Limb (tissue), 2 donors: ENCODE data around the gene CABLES2.
"Not testable (repeated sequence)": the region's sequence is repeated elsewhere in the genome, so short reads cannot be mapped to it uniquely, and the experiment has no call there.

ENCODE experiments used
- DNase-seq, 2 donors: peaks; one replicate each; pipeline ENCODE4 v3.0.0-alpha.2; 2016; ENCODE audit errors: extremely low spot score in 2 of 2

Gene CABLES2

DNA sequence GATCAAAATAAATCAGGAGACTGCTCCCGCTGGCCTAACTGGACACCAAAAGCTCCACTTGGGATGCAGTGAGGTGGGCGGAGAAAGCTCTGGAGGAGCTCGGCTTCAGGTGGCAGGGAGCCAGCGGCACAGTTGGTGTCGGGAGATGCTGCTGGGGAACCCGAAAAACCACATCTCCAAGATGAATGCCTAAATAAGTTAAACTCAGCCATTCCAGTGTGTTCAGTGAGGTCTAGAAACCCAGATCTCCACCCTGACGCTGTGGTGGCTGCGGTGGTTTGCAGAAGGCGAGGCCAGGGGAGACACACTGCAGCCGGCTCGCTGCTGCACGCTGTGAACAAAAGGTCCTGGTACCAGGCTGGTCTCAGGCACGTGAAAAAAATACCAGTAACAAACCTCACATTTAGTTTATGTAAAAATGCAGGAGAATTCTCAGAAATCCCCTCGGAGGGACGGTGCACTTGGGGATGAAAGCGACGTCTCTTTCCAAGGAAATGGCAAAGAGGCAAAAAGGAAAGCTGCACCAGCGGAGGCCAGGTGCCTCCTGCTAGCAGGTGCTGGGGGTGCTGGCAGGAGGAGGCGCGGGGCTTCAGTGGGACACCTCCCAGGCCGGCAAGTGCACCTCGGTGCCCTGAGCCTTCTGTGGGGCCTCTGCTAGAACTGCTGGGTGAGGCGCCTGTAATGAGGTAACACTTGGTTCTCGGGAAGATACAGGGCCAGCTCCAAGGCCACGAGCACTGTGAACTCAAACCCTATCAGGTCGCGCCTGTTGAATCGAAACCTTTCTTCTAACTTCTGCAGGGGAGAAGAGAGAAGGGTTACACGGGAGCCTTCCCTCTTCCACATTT lies 16.5 kb downstream of the CABLES2 start:
- no peak for DNase-seq

DNA sequence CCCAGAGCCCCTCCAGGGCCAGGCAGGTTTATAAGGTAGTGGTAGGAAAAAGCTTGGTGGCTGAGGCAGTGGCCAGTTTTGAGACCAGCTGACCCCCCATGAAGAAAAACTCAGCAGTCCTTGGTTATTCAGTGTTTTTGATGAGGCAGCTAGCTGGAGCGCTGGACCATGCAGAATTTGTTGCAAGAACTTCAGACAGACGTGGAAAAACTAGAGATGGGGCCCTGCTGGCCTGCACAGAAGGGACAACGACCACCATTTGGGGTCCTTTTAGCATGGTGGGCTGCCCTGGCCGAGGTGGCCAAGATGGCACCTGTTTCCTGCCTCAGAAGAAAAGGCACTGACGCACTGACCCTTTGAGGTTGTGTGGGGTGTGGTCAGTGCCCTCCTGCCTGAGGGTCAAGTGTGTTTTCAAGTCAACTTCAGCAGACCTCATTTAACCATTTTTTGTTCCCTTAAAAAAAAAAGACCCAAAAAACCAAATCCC lies 17.4 kb downstream of the CABLES2 start:
- DNase-seq, result no peak

DNA sequence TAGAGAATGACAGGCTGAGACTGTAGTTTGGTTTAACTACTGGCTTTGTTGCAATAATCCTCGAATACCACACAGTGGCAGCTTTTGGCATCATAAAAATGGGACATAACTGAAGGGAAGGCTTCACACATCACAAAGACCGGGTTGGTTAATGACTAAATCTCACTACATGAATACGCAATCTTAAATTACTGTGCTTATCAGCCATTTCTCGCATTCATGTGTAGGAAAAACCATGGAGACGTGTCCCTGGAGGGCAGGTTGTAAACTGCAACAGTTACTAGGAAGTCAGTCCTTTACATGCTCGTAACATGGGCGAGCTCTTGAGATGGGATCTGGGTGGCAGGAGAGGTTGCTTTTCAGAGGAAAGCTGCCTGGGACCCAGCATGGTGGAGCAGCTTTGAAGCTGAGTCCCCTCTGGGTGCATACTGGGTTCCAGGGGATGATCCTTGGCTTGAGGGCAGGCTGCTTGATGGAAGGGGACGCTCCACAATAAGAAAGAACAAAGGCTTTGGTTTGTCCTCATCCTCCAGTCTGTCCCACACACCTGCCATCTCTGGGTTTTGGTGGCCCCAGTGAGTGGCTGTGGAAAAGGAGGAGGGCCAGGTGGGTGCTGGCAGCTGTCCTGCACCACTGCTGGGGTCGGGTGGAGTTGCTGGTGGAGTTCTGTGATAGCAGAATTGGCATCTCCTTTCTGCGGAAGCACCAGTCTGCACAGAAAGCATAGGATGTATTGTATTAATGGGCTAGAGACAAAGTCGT lies 18.1 kb downstream of the CABLES2 start:
- no peak for DNase-seq

DNA sequence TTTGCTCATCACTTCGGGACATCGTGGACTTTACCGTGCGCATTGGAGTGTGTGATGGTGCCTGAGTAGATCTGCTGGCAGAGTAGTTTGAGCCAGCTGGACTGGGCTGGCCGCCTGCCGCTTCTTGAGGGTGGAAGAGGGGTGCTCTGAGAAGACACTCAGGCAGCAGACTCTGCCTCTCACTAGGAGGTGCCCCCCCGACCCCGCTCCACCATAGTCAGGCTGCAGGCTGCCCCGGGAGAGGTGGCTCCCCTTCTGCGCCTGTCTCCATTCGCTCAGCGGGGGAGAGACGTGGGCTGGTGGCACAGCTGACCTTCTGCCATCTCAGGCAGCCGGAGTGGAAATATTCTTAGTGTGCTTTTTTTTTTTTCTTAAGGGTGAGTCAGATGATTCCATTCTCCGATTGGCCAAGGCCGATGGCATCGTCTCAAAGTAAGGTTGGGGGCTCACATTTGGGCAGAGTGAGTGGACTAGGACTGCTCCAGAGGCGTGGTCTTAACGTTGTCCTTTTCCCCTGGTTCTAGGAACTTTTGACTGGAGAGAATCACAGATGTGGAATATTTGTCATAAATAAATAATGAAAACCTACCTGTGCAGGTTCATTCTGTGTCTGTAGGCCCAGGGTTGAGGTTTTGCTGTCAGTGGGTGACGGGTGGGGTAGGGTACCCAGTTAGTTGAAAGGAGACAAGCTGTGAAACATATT lies 19.0 kb downstream of the CABLES2 start:
- no peak for DNase-seq

DNA sequence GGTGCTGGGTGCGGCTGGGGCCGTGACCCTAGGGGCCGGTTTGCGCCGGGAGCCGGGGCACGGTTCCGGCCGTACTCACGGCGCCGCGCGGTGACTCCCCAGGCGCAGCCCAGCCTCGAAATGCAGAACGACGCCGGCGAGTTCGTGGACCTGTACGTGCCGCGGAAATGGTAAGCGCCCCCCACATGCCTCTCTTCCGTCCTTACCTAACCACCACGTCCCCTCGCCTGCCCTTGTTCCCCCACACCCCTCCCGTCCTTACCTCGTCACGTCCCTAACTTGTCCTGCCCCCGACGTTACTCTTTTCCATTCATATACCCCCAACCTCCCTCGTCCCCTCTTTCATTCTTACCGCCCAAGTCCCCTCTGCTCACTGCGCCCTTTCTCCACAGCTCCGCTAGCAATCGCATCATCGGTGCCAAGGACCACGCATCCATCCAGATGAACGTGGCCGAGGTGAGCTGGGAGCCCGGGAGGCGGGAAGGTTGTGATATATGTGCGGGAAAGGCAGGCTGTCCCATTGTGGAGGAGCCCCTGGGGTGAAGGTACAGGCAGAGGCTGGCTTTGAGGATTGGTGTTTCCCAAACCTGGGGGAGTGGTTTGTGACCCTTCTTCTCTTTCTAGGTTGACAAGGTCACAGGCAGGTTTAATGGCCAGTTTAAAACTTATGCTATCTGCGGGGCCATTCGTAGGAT lies 19.7 kb downstream of the CABLES2 start:
- DNase-seq, result no peak

DNA sequence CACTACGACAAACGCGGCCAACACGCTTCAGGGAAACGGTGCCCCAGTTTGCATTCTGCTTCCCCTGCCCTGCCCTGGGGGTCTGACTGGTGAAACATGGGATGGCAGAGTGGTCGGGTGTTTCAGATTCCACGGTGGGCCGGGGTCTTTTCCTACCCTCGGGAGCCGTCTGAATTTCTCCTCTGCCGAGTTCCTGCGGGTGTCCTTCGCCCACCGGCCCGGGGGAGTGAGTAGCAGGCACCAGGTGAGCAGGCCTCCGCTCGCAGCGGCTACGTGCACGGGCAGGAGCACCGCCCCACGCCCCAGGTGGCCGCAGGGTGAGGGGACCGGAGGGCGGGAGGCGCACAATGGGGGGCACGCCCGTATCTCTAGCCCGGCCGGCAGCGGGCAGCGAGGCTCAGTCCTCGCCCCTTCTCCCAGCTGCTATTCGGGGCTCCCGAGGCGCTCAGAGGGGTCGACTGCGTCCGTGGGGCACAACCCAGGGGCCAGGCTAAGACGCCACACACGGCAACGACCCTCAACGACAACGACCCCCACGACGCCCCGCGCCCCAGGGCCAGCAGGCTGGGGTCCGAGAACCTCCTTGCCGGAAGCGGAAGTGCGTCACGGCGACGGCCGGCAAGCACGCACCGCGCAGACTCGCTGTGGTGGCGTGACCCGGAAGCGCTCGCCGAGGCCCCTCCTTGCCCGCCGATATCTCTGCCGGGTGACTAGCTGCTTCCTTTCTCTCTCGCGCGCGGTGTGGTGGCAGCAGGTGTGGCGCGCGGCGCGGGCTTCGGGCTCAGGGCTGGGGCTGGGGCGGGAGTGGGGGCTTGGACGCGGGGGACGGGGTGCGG lies 20.5 kb downstream of the CABLES2 start, which contains the start of gene RPS21:
Gene RPS21, plus strand, starts transcription at position 721 of the 836 bp plus-strand sequence. CDS start 236 bp downstream, outside the sequence.
- DNase-seq, result peak; percentile 93 to 95

DNA sequence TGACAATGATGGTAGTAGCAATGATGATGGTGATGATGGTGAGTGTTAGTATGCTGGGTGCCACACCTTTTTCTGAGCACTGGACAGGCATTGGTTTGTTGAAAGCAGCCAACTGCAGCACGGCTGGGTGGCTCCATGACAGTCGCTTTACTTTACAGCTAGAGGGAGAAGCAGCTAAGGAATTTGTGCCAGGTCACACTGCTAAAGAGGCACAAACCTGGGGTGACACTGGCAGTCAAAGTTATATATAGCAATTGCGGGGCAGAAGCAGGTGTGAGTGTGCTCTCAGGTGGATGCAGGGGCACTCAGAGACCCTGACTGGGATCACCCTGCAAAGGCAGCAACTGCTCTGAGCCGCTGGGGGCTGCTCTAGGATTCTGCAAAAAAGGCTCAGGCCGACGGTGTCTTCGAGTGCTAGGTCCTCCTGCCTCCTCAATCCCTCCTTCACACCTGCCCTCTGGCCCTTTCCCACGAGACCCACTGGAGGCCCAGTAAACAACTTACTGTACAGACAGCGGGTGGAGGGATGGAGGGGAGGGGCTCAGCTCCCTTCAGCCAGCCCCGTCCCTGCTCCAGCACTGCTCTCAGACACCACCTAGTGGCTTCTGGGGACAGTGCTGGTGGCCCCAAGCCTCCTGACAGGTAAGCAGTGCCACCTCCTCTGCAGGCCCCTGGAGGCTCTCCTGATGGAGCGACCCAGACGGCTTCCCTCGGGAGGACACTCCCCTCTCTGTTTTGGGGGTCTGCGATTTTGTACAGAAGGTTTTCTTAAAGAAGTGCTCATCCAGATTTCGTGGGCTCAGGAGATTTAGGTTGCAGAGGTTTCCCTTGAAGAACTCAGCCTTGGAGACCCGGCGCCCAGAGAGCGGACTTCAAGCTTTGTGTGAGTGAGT lies 24.5 kb downstream of the CABLES2 start:
- DNase-seq, result peak; percentile 70 to 83

DNA sequence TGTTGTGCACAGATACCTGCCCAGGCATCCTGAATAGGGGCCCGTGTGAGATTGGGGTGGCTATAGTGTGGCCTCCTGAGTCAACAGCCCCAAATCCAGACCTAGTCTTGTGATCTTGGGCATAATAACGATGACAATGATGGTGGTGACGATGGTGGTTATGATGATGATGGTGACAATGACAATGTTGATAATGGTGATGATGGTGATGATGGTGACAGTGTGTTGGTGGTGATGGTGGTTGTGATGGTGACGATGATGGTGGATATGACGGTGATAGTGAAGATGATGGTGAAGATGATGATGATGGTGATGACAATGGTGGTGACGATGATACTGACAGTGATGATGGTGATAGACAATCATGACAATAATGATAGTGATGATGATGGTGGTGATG lies 25.2 kb downstream of the CABLES2 start:
- no peak for DNase-seq

DNA sequence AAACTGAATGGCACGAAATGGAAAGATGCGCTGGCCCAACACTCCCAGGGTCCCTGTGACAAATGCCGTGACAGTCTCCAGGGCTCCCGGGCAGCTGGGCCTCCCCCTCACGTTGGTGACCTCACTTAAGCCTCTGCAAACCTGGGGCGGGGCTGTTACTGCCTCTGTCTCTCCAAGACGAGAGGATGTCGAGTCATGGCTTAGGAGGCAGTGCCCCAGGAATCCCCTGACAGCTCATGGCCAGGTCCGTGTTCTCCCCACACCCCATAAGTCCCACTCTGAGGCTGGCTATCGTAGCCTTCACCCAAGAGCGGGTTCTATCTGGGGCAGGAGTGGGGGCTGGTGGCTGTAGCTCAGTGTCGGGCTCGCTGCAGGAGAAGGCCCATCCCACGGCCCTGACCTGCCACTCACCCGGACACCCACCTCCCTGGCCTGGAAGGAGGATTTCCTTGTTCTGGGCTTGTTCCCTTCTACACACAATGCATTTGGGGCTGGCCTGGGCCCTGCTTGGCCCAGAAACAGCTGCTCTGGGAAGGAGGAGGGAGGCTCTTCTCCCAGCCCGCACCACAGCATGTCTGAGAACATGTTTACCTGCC lies 25.8 kb downstream of the CABLES2 start:
- DNase-seq, result no peak

DNA sequence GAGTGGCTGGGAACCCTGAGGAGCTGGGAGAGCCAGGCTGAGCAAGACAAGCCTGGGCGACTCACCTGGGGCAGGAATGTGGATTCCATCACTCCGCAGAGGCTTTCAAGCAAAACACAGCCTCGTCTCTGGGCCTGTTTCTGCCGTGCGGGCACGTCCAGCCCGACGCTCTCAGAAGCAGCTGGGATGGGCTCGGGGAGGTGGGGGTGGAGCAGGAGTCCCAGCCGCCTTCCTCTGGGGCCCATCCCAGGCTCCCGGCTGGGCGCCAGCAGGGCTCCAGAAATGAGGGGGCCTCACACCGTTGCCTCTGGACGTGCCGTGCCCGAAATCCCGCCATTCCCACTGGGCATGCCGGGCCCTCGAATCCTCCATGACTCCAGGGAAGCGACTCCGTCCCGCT lies 28.9 kb downstream of the CABLES2 start:
- DNase-seq, result no peak

DNA sequence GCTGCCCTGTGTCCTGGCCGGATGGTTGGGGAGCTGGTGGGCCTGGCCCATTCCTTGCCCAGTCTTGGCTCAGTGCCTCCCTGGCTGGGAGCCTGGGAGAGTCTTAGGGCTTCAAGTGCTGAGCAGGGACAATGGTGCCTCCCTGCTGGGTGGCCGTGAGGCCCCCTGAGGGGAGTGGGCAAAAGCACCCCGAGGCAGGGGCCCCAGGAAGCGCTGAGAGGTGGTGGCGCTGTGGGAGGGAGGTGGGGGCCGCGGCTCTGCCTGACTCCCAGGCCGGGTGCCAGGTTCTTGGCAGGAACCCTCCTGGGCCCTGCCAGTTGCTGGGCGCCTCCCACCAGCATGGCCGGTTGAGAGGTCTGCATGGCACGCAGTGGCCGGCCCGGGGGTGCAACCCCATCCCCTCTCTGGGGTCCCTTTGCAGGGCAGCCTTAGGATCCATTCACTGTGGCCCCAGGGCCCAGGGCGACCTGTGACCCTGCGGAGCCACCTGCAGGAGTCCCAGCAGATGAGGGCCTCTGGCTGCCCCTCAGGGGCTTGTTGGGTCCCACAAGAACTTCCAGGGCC lies 29.4 kb downstream of the CABLES2 start:
- DNase-seq, result no peak

DNA sequence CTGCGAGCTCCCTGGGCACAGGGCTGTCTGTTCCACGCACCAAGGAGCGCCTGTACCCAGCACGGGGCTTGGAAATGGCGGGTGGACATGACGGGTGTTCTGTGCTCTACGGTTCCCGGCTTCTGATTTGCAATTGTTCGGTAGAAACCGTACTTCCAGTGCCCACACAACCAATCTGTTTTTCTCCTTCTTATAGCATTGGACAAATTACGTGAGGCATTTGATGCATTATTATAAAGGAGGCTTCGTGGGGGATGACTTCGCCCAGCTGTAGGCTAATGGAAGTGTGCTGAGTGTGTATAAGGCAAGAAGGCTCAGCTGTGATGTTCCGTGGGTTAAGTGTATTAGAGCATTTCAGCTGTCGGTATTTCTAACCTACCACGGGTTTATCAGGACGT lies 30.0 kb downstream of the CABLES2 start:
- DNase-seq, result no peak

DNA sequence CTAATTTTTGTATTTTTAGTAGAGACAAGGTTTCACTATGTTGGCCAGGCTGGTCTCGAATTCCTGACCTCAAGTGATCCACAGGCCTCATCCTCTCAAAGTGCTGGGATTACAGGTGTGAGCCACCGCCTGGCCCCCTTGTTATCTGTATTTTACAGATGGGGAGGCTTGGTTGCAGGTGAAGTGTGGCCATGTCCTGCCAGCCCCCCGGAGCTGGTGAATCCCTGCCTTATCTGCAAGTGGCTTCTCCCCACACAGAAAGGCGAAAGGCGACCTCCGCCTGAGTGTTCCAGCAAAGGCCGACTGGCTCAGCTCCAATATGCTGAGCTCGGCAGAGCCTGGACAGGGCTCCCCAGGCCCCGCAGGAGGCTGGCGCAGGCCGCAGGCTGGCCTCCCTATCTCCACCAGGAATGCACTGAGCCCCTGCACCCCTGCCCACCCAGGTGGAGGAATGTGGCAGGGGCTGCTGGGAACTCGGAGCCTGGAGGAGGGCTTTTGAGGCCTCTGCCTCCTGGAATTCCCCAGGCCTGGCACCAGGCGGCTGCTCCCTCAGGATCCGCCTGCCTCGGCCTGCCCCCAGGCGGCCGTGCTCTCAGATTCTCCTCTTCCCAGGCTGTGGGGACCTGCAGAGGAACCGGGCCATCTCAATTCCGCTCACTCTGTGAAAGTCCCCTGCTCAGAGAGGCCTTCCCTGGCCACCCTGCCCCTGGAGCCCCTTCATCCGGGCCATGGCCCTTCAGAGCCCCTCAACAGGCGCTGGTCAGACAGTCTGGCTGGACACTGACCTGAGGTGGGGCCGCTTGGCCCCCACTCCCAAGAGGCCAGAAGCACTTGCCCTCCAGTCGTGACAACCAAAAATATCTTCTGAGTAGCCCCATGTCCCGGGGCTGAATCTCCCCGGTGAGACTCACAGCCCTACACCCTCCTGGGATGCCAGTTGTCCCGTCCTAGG lies 30.7 kb downstream of the CABLES2 start:
- DNase-seq, result no peak

DNA sequence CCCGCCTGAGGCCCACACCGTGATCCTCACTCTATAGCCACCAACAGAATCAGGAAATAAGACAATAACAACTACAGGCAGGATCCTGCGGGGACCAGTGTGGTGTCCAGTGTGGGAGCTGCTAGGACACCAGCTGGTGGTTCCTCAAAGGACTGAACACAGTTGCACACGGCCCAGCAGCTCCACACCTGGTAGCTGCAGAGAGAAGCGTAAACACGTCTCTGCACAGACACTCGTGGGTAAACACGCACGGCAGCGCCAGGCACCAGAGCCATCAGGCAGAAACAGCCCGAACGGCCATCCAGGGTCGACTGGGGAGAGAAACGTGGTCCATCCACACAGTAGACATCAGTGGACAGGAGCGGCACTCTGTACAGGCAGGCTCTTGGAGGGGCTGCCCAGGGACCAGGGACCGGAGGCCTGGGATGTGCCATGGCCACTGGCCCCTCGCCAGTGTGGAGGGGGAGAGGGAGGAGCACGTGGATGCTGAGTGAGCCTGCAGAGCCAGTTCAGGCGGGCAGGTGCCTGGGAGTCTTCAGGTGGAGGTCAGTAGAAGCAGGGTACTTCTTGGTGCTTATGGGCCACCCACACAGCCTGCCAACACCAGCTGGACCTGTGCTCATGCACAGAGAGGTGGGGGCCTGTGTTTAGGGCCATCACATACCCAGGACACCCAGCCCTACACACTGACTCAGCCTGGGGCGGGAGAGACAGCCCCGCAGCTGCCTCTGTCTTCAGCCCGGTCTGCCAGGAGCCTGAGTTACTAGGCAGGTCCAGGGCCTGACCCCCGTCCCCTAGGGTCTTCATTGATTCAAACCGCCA lies 32.5 kb downstream of the CABLES2 start:
- no peak for DNase-seq

DNA sequence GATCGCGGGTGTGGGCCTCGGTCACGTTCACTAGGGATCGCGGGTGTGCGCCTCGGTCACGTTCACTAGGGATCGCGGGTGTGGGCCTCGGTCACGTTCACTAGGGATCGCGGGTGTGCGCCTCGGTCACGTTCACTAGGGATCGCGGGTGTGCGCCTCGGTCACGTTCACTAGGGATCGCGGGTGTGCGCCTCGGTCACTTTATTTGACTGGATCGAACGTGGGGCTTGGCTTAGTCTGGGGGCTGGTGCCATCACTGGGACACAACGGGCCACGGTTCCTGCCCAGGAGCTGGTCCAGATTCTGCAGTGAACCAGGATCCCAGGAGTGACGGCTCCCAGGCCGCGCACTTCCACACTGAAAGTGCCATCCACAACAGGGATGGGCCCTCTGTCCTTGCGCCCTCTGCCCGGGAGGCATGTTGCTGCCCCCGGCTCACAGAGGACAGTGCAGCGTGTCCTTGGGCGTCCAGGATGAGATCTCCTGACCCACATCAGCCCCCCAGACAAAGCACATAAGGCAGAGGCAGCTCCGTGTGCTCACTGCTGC lies 33.4 kb downstream of the CABLES2 start:
- not testable (repeated sequence) for DNase-seq
